Natural killer cell treated with Interleukin-12 subunit alpha and Interleukin-12 subunit beta and Interleukin-15 and Interleukin-18, amount 100 ng/mL, for 72 hours (primary cell): ENCODE measurements around the gene RIPK4. TPM values are rescaled to one million over a fixed set of nuclear protein-coding genes. Genes with fewer than 3 reads are reported as not detected.

Experiments used
- ATAC-seq, 2 donors: fragments of 150-1000 bp; cut with Tn5 transposase in 1 of 2; sonication (Bioruptor Pico), chemical (Tn5 transposase) in 1 of 2; 2 replicates each; pipeline ENCODE4 v1.10.0; 2021
- DNase-seq: peaks from one replicate; pipeline ENCODE4 v3.0.0; 2022; ENCODE audit warnings: low spot score
- H3K27ac Mint-ChIP-seq, 2 donors: 1 replicate in 1 of 2; 2 replicates in 1 of 2; pipeline ENCODE4 v1.8.0; 2022; ENCODE audit warnings: mixed read lengths in 2 of 2, mild to moderate bottlenecking in 1 of 2, moderate library complexity in 1 of 2
- H3K27me3 Mint-ChIP-seq, 2 donors: 1 replicate in 1 of 2; 2 replicates in 1 of 2; pipeline ENCODE4 v1.8.0; 2022; ENCODE audit warnings: mixed read lengths in 2 of 2
- H3K36me3 Mint-ChIP-seq: one replicate; pipeline ENCODE4 v1.8.0; 2022; ENCODE audit warnings: mixed read lengths
- H3K4me1 Mint-ChIP-seq, 2 donors: 1 replicate in 1 of 2; 2 replicates in 1 of 2; pipeline ENCODE4 v1.8.0; 2022; ENCODE audit warnings: low read depth in 2 of 2, mixed read lengths in 2 of 2, mild to moderate bottlenecking in 1 of 2
- H3K4me3 Mint-ChIP-seq: one replicate; pipeline ENCODE4 v1.8.0; 2022; ENCODE audit warnings: mixed read lengths
- H3K9me3 Mint-ChIP-seq: 2 replicates; pipeline ENCODE4 v1.8.0; 2022; ENCODE audit warnings: mixed read lengths
- total RNA-seq, 2 donors: library from RNA; stranded (reverse); gene quantifications; one replicate each; pipeline ENCODE4 v1.2.3, GENCODE V29; 2022

Gene RIPK4
- total RNA-seq, 2 donors from 2014 or later: 0.11 TPM; not detected in 1

DNA sequence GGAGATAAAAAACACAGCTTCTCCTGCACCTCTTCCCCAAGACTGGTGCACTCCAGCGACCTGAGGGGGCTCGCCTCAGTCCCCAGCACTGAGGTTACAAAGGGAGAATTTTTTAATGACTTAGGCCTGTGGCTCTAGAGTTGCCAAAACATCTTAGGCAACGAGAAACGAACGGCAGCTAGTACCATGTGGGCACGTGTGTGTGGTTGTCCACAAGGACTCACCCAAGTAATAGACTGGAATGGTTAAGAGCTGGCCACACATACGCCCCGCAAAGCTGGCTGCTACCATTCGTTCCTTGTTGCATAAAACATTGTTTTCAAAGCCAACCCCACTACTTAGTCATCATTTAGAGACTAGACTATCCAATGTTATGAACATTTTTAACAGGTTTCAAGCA, 26.9 kb downstream of the RIPK4 start:
- Mint-ChIP-seq H3K4me1 (no peaks in the 10 kb centered on the region), H3K9me3 (no peaks in the 10 kb centered on the region), H3K4me3 (no peak overlapping the region), H3K27me3 (peaks cover 5 to 15% of the 10 kb centered on the region in 2 donors), H3K27ac (no peak overlapping the region), H3K36me3 (no peaks in the 10 kb centered on the region)
- DNase-seq: no peak
- ATAC-seq: no peak

DNA sequence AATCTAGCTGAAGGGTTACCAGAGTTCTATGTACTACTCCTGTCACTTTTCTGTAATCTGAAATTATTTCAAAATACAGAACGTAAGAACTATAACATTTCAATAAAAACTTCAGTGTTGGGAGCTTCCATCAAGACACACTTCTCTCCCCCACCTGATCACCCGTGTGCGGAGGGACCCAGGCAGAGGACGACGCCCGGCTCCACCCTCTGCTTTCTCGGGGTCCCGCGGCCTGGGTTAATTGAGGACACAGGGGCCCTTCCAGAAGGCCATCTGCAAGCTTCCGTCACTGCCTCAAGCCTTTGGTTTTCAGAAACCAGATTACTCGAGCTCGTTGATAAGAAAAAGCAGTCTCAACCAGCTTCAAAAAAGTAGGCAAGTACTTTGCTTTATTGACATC, 27.8 kb downstream of the RIPK4 start:
- DNase-seq (no peak), ATAC-seq (no peak)
- Mint-ChIP-seq H3K4me1 (no peaks in the 10 kb centered on the region), H3K36me3 (no peaks in the 10 kb centered on the region), H3K27ac (no peak overlapping the region), H3K27me3 (peaks cover 6 to 15% of the 10 kb centered on the region in 2 donors), H3K9me3 (no peaks in the 10 kb centered on the region), H3K4me3 (no peak overlapping the region)

DNA sequence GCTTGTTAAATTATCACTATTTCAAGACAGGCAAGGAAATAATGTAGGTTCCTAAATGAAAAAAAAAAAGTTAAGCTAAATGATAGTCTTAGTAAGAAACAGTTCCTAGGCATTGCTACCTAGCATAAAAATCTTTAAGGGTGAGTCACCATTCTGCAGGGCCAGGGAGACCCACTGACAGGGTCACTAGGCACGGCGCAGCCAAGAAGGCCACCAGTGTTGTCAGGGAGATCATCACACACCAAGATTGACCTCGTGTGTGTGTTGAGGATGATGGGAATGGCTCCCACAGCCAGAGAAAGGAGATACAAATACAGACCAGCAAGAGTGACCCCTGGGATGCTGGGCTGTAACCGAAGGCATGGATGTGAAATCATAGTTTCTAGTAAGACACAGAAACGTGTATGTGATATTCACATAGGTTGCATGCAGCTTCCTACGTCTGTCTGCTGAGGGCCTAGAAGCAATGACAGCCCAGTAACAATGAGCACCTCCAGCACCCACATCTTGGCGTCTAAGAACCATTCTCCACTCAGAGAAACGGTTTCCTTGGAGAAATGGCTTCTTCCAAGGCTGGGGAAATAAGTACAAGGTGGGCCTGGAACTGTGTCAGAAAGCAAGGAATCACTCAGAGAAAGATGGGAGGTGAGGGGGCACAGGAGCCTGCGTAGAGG, 29.1 kb downstream of the RIPK4 start:
- Mint-ChIP-seq H3K4me3 (no peak overlapping the region), H3K9me3 (no peaks in the 10 kb centered on the region), H3K27ac (no peak overlapping the region), H3K4me1 (no peaks in the 10 kb centered on the region), H3K27me3 (peaks cover 11 to 15% of the 10 kb centered on the region in 2 donors), H3K36me3 (no peaks in the 10 kb centered on the region)
- DNase-seq (no peak), ATAC-seq (no peak)

DNA sequence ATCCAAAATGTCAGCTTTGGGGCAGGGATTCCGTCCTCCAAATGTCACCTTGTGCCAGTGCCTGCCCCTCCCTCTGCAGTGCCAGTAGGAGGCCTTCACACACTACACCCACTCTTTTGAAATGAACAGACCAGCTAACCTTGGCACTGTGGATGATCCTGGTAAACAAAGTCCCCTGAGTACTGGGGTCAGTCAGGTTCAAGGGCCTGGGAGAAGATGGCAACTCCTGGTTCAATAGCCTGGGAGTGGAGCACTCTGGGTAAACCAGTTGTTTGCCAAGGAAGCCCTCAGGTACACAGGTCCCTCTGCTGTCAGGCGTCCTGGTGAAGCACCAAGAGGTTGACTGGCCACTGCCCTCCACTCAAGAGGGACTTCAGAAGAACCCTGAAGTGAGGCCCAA, 30.4 kb downstream of the RIPK4 start:
- no peaks in the 10 kb centered on the region for H3K4me1 Mint-ChIP-seq
- peaks cover 18 to 20% of the 10 kb centered on the region in 2 donors for H3K27me3 Mint-ChIP-seq
- no peak for ATAC-seq
- DNase-seq: no peak
- H3K27ac Mint-ChIP-seq: no peak overlapping the region
- H3K9me3 Mint-ChIP-seq: peaks cover 2% of the 10 kb centered on the region
- H3K36me3 Mint-ChIP-seq: no peaks in the 10 kb centered on the region
- H3K4me3 Mint-ChIP-seq: no peak overlapping the region

GRCh38 chr21:41733951-41734689, 32.7 kb downstream of the RIPK4 start:
- Mint-ChIP-seq H3K4me3 (no peak overlapping the region), H3K4me1 (no peaks in the 10 kb centered on the region), H3K36me3 (no peaks in the 10 kb centered on the region), H3K27ac (no peak overlapping the region), H3K9me3 (peaks cover 2% of the 10 kb centered on the region), H3K27me3 (peaks cover 26 to 29% of the 10 kb centered on the region in 2 donors)
- DNase-seq: no peak
- ATAC-seq: no peak

DNA sequence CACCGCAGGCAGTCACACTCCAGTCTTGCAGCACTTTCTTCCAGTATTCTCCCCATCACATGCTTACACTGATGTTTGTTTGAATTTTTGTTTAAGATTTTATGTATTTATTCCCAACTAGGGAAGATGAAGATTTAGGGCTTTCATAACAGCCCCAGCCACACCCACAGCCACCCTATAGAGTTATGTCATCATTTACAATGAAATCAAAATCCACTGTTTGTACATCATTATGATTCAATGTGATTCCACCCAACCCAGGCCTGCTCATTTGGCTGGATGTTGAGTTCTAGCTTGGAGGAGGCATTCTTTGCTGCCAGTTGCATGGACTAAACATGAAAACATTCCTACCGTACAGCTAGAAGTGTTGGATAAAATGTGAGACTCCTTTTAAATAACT, 35.8 kb downstream of the RIPK4 start:
- no peaks in the 10 kb centered on the region for H3K36me3 Mint-ChIP-seq
- H3K27me3 Mint-ChIP-seq: peaks cover 20 to 37% of the 10 kb centered on the region in 2 donors
- ATAC-seq (no peak), DNase-seq (no peak)
- peaks cover 2% of the 10 kb centered on the region for H3K9me3 Mint-ChIP-seq
- no peak overlapping the region for H3K4me3 Mint-ChIP-seq
- no peaks in the 10 kb centered on the region for H3K4me1 Mint-ChIP-seq
- H3K27ac Mint-ChIP-seq: no peak overlapping the region

GRCh38 chr21:41730367-41730765, 36.5 kb downstream of the RIPK4 start:
- Mint-ChIP-seq H3K4me1 (no peaks in the 10 kb centered on the region), H3K36me3 (no peaks in the 10 kb centered on the region), H3K27me3 (peaks cover 19 to 38% of the 10 kb centered on the region in 2 donors), H3K9me3 (peaks cover 2% of the 10 kb centered on the region), H3K4me3 (no peak overlapping the region), H3K27ac (no peak overlapping the region)
- no peak for DNase-seq
- no peak for ATAC-seq

GRCh38 chr21:41729701-41730366, 37.0 kb downstream of the RIPK4 start:
- DNase-seq (no peak), ATAC-seq (no peak)
- no peaks in the 10 kb centered on the region for H3K36me3 Mint-ChIP-seq
- H3K27ac Mint-ChIP-seq: no peak overlapping the region
- H3K4me1 Mint-ChIP-seq: no peaks in the 10 kb centered on the region
- no peak overlapping the region for H3K4me3 Mint-ChIP-seq
- peaks cover 2% of the 10 kb centered on the region for H3K9me3 Mint-ChIP-seq
- peaks cover 19 to 40% of the 10 kb centered on the region in 2 donors for H3K27me3 Mint-ChIP-seq

DNA sequence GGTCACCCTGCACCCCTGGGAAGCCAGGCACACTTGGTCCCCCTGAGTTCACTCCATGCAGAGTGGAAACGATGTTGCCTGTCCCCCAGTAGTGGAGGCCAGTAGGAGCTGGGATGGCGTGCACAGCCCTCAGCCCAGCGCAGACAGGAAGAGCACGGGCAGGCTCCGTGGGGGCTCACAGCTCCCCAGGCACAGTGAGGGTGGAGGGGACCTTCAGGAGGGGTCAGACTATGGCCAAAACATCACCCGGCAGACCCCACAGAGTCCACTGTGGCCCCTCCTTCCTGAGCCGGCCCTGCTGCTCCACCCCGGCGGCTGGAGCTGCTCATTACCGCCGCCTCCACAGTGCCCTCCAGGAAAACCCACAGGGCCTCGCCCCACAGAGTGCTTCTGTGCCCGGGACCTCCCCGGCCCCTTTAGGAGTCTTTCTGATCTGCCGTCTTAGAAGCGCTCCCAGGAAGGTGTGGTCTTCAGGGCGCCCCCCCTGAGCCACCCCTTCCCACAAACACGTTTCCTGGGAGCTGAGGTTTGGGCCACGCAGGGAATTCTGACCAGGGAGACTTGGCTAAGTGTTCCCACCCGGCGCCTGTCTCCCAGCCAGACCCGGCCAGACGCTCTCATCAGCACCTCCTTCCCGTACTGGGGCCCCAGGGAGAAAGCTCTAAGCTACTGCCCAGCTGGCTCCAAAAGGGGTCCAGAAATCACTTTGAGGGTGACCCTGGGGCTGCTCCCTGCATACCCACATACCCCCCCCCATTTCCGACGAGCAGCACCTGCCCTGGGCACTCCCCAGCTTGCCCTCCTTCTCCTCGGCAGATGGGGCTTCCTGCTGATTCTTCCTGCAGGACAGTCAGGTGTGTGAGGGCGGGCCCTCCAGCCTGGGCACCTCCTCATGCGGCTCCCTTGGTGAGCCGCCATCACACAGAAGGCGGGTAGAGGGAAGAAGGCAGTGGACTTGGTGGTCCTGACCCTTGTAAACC, 38.8 kb downstream of the RIPK4 start:
- Mint-ChIP-seq H3K4me1 (no peaks in the 10 kb centered on the region), H3K27me3 (peaks cover 19 to 36% of the 10 kb centered on the region in 2 donors), H3K9me3 (peaks cover 2% of the 10 kb centered on the region), H3K4me3 (no peak overlapping the region), H3K36me3 (no peaks in the 10 kb centered on the region), H3K27ac (no peak overlapping the region)
- DNase-seq (no peak), ATAC-seq (no peak)

GRCh38 chr21:41726970-41727783, 39.7 kb downstream of the RIPK4 start:
- Mint-ChIP-seq H3K4me3 (no peak overlapping the region), H3K27ac (no peak overlapping the region), H3K9me3 (peaks cover 2% of the 10 kb centered on the region), H3K36me3 (no peaks in the 10 kb centered on the region), H3K27me3 (peaks cover 22 to 32% of the 10 kb centered on the region in 2 donors), H3K4me1 (no peaks in the 10 kb centered on the region)
- ATAC-seq: peak in 1 of 2 donors; percentile 7
- peak; percentile 50 for DNase-seq

DNA sequence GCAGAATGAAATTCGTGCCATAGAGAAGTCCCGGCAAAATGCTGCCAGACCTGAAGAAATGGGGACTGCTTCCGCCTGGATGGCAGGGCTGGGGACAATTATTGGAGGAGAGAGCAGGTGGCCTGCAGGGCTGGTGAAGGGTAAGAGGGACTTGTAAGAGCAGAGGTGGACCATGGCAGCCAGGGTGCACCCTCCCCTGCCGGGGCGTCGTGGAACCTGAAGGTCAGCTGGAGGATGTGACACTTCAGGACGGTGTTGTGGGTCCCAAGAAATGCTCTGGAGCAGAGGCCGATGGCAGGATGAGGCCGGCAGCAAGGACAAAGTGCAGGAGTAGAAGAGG, 40.3 kb downstream of the RIPK4 start:
- Mint-ChIP-seq H3K27ac (no peak overlapping the region), H3K9me3 (no peaks in the 10 kb centered on the region), H3K36me3 (no peaks in the 10 kb centered on the region), H3K27me3 (peaks cover 24 to 33% of the 10 kb centered on the region in 2 donors), H3K4me3 (no peak overlapping the region), H3K4me1 (no peaks in the 10 kb centered on the region)
- DNase-seq: no peak
- ATAC-seq: no peak

- no peaks in the 10 kb centered on the region for H3K36me3 Mint-ChIP-seq
- H3K4me1 Mint-ChIP-seq: no peaks in the 10 kb centered on the region
- no peak overlapping the region for H3K27ac Mint-ChIP-seq
- H3K27me3 Mint-ChIP-seq: peaks cover 19 to 28% of the 10 kb centered on the region in 2 donors
- H3K9me3 Mint-ChIP-seq: no peaks in the 10 kb centered on the region
- no peak for DNase-seq
- no peak for ATAC-seq
- H3K4me3 Mint-ChIP-seq: no peak overlapping the region
These were observed 40.7 kb downstream of the RIPK4 start for GRCh38 chr21:41726058-41726558.
